ENCODE results near the gene RHD.
"Not testable (repeated sequence)": the region's sequence is repeated elsewhere in the genome, so short reads cannot be mapped to it uniquely, and the experiment has no call there.

The RHD gene

DNA sequence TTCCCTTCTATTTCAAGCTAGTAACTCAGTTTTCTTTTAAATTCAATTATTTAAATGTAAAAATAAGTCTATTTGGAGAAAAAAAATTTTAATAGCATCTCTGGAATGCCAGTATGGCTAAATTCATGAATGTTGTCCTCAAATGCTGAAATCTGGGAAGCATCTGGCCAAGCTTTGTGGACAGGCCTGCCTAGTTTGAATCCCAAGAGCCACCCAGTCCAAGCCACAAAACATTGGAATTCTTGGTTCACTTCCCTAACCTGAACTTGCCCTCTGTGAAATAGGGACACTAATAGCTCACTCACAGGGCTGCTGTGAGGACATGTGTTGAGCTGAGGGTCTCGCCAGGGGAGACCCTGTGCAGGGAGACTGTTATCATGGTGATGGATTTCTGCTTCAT lies 37.2 kb downstream of the RHD start:
- DNase-seq, result not testable (repeated sequence)

DNA sequence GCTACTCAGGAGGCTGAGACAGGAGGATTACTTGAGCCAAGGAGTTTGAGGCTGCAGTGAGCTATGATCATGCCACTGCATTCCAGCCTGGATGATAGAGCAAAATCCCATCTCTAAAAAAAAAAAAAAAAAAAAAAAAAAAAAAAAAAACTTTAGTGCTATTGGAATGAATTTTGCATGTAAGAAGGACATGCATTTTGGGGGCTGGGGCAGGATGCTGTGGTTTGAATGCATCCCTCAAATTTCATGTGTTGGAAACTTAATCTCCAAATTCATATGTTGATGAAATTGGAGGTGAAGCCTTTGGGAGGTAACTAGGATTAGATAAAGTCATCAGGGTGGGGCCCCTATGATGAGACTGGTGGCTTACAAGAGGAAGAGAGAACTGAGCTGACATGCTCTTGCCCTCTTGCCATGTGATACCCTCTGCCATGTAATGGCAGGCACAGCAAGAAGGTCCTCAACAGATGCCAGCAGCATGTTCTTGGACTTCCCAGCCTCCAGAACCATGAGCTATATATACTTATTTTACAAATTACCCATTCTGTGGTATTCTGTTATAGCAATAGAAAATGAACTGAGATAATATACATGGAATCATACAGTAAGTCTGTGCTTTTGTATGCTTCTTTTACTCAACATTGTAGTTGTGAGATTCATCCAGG lies 40.6 kb downstream of the RHD start:
- DNase-seq, result not testable (repeated sequence)

DNA sequence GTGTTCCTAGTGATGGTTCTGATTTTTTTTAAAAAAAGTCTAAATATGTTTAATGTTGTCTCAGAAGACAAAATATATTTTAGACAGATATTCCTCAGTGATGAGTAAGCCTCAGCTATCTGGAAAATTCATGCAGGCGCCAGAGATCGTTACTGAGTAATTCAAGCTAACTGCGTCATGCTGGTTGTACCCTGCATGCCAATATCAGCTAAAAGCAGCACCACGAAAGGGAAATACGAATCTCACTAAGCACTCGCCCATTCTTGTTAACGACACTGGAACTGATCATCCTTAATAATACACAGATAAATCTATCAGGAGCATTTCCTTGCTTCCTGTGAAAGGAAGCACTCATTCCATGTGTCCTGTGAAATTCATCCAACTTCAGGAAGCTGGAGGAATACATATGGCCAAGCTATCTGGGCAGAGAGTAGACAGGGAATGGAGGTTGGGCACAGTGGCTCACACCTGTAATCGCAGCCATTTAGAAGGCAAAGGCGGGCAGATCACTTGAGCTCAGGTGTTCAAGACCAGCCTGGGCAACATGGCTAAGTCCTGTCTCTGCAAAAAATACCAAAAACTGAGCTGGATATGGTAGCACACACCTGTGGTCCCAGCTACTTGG lies 48.1 kb downstream of the RHD start:
- DNase-seq, result not testable (repeated sequence)

DNA sequence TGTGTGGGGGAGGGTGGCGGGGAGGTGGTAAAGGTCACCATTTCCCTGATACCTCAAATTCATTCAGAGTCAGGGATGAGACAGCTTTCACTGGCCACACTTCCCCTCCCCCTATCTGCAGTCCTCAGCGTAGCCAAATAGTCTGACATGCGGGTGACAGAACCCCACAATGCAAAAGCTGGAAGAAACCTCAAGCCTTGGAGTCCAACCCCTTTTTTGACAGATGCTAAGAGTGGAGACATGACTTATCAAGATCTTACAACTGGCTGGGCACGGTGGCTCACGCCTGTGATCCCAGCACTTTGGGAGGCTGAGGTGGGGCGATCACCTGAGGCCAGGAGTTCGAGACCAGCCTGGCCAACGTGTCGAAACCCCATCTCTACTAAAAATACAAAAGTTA lies 49.8 kb downstream of the RHD start:
- not testable (repeated sequence) for DNase-seq

DNA sequence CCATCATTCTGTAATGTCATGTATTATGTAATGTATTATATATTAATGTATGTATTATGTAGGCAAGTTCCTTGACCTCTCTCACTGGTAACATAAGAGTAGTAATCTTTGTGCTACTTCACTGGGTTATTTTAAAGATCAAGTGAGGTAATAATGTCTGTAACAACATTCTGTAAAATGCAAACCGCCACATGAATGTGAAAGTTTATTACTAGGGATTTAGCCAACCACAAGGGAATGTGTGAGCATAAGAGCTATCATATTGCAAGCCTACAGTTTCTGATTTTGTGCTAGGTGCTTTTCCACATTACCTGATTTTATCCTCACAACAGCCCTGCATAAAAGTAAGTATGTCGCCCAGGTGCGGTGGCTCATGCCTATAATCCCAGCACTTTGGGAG lies 52.1 kb downstream of the RHD start:
- DNase-seq, result not testable (repeated sequence)

DNA sequence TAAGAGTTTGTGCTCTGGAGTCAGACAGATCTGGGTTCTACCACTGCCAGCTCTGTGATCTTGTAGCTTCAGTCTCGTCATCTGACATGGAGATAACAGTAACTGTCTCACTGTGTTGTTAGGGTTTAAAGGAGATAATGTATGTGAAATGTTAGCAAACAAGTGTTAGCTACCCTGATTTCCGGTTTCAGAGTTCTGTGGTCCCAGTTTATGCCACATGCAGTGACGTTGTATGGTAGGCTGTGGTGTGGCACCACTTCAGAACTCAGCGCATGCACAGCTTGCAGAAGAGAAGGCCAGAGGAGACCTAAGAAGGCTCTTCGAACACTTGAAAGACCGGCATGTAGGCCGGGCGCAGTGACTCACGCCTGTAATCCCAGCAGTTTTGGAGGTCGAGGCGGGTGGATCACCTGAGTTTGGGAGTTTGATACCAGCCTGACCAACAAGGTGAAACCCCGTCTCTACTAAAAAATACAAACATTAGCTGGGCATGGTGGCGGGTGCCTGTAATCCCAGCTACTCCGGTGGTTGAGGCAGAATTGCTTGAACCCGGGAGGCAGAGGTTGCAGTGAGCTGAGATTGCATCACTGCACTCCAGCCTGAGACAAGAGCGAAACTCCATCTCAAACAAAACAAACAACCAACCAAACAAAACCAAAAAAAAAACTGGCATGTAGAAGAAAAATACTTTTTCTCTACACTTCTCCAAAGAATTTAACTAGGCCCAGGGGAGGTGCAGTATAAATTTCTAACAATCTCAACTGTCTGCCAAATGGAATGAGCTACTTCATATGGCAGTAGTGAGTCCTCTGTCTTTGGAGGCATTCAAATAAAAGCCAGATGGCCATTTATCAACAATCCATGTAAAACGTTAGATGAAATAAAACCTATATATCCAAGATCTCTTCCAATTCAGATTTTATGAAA lies 55.8 kb downstream of the RHD start:
- DNase-seq, result not testable (repeated sequence)

DNA sequence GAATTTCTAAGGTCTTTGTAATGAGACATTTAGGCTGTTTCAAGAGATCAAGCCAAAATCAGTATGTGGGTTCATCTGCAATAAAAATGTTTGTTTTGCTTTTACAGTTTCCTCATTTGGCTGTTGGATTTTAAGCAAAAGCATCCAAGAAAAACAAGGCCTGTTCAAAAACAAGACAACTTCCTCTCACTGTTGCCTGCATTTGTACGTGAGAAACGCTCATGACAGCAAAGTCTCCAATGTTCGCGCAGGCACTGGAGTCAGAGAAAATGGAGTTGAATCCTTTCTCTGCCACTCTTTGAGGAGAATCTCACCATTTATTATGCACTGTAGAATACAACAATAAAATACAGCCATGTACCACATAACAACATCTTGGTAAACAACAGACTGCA lies 56.5 kb downstream of the RHD start:
- not testable (repeated sequence) for DNase-seq

DNA sequence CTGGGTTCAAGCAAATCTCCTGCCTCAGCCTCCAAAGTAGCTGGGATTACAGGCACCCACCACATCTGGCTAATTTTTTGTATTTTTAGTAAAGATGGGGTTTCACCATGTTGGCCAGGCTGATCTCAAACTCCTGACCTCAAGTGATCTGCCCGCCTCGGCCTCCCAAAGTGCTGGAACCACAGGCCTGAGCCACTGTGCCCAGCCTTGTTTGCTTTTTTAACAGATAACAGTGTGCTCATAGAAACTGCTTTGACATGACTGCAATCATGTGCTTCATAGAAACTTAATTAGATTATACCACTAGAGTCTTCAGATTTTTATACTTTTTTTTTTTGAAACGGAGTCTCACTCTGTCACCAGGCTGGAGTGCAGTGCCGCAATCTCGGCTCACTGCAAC lies 57.0 kb downstream of the RHD start:
- not testable (repeated sequence) for DNase-seq

DNA sequence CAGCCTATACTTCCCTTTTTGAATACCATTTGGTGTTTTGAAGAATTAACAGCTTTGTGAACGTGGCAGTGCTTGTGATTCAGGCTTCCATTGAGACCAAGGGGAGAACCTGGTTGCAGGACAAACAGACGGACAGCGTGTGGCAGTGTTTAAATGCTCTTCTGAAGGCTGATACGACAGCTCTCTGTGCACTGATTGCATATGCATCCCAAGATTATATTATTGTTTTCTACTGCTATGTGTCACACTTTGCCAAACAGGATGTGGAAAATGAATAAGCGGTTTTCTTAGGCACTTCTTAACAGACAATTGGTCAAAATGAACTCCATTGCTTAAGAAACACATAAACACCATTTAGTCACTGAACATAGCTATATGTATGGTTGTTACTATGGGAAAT lies 57.6 kb downstream of the RHD start:
- DNase-seq, result not testable (repeated sequence)

DNA sequence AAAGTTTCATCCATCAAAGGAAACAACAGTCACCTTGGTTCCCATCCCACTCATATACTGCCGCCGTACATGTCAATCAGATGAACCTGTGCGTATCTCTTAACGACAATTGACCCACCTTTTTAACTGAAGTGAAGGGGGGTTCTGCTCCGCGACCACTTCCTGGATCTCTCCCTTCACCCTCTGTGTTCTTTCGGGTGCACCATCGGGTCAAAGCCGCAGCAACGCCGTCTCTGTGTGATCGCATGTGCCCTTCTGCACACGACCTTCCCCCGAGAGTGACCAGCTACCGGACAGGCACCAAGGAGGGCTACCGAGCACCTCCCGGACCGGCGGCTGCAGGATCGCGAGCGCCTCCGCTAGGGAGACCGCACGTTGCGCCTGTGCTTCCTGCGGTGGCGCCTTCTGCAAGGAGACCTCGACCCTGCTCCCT lies 64.6 kb downstream of the RHD start:
- DNase-seq, result not testable (repeated sequence)

DNA sequence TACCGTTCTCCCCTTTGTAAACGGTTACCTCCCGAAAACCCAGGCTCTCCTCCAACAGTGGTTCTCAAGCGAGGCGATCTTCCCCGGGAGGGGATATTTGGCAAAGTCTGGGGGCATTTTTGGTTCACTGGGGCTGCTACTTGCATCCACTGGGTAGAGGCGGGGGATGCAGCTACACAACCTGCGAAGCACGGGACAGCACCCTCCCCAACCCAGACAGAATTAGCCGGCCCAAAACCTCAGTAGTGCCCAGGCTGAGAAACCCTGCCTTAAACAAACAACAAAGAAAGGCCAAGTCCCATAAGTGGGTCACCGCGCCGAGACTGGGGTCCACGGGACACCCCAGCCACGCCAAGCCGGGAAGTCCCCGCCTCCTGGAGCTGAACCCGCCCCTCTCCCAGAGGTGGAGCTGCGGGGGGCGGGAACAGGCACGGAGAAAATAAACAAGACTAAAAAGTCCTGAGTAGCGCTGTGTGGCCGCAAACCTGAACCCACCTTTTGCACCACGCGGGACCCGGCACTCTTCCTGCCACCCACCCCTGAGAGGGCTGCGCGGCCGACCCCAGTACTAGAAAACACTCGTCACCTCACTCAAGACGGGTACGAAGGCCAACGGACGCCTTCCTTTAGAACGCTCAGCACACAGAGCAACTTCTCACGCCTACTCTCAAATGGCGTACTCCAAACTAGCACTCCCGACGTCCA lies 65.3 kb downstream of the RHD start:
- not testable (repeated sequence) for DNase-seq

DNA sequence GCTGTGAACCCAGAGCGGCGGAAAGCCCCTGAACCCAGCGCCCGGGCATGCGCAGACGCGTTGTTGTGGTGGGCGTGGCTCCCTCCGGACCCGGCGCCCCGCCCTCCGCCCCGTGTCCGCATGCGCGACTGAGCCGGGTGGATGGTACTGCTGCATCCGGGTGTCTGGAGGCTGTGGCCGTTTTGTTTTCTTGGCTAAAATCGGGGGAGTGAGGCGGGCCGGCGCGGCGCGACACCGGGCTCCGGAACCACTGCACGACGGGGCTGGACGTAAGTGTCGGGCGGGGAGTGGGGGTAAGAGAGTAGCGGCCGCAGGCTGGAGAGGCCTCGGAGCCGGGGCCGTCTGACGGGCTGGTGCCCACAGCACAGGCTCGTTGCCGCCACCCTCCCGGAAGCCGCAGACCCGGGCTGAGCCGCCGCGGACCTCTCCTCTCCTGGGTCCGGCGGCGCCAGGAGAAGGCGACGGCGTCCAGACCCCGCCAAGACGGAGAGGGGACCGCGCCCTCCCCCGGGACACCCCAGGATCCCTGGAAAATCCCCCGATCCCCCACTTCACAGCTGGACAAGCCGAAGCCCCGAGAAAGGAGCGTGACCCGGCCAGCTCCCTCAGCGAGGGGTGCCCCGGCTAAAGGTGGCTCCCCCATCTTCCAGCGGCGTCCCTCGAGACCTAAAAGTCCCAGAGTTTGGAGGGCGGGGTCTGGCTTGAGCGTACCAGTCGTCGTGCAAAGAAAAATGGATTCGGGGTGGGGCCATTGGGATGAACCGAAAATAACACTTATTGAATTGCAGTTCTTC lies 66.1 kb downstream of the RHD start, which contains the start of gene TMEM50A:
Gene TMEM50A, plus strand, starts transcription at position 147 of the 794 bp plus-strand sequence. CDS start 2,153 bp downstream, outside the sequence.
- peak; percentile 64 for DNase-seq

DNA sequence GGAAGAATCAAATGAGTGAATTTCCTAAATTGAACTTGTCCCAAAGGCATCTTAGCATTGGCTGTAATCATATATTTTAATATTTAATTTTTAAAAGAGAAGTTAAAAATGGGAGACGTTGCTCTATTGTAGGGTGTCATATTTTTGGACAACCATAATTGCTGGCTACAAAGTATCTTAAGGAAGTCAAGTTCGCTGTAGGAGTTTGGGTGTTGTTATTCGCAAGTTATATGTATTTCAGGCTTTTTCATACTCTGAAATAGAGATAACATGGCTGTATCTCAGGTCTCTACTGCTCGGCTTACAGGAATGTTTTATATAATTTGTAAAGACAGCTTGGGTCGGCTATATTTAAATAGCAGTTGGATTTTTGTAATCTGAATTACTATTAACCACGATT lies 66.7 kb downstream of the RHD start:
- DNase-seq, result no peak

DNA sequence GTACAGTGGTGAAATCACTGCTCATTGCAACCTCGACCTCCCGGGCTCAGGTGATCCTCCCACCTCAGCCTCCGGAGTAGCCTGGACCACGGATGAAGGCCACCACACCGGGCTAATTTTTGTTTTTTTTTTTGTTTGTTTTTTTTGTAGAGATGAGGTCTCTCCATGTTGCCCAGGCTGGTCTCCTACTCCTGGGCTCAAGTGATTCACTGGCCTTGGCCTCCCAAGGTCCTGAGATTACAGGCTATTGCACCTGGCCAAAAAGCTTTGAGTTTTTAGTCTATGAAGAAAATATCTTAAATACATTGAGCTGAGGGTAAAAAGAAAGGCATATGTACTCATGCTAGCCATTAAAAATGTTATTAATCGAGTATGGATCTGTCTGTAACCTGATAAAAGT lies 69.4 kb downstream of the RHD start:
- DNase-seq, result no peak

DNA sequence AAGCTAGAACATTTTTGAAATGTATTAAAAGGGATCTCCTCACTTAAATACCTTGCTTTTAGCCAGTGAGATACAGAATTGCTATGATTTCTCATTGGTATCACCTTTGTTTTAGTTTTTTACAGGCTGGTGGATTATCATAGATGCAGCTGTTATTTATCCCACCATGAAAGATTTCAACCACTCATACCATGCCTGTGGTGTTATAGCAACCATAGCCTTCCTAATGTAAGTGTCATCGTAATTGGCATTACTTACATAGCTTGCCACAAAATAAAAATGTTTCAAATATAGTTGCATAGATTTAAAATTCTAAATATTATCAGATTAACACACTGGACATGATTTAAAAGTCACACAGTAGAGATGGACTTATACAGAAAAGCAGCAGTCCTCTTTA lies 70.5 kb downstream of the RHD start:
- DNase-seq, result no peak

DNA sequence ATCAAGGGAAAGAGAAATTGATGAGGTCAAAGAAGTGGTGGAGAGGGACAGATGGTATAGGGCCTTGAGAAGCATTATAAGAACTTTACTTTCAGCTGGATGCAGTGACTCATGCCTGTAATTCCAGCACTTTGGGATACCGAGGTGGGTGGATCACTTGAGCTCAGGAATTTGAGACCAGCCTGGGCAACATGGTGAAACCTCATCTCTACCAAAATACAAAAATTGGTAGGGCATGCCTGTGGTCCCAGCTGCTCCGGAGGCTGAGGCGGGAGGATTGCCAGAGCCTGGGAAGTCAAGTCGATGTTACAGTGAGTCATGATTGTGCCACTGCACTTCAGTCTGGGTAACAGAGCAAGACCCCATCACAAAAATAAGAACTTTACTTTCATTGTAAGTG lies 71.6 kb downstream of the RHD start:
- no peak for DNase-seq

DNA sequence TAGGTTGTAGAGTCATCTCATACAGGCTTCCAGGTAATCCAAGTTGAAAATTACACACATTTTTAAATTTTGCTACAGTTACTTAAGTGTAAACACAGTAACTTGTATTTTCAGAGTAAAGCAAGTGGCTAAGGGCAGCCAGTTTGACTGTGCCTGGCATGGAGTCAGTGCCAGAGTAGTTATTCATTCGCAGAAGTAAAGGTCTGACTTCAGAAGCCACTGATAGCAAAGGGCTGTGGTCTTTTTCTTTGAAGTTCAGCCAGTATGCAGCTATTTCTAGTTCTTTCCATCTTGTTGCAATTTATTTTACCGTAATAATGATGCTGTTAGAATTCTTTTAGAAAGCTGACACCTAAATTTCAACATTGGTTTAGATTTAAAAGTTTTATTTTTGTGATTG lies 75.2 kb downstream of the RHD start:
- DNase-seq, result no peak

DNA sequence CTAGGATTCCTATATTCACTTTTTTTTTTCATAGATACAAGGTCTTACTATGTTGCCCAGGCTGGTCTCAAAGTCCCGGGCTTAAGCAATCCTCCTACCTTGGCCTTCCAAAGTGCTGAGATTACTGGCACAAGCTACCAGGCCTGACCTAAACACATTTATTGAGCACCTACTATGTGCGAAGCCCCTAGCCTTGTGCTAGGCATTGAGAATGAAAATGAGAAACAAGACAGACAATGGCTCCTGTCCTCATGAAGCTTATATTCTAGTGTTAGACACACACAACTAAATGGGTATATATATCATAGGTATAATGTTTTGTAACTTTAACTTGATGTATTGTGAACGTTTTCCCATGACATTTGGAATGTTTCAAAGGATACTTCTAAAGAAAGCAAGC lies 77.3 kb downstream of the RHD start:
- no peak for DNase-seq

DNA sequence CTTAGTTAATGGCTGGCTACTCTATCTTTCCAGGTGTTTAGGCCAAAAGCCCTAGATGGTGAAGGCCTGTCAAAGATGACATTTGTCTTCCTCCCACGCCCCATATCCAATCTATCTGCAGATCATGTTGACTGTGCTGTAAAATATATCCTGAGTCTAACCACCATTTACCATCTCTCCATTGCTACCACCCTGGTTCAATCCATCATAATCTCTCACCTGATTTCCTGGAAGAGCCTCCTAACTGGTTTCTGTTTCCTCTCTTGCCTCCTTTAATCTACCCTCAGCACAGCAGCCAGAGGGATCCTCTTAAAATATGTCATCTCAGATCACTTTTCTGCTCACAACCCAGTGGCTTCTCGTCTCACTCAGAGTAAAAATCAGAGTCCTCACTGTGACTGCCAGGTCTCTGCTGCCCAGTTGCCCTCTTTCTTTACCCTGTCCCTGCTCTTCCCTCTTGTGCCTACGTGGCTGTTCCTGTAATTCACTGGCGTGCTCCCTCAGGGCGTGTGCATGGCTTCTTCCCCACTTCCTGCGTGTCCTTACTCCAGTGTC lies 83.6 kb downstream of the RHD start:
- DNase-seq, result no peak

DNA sequence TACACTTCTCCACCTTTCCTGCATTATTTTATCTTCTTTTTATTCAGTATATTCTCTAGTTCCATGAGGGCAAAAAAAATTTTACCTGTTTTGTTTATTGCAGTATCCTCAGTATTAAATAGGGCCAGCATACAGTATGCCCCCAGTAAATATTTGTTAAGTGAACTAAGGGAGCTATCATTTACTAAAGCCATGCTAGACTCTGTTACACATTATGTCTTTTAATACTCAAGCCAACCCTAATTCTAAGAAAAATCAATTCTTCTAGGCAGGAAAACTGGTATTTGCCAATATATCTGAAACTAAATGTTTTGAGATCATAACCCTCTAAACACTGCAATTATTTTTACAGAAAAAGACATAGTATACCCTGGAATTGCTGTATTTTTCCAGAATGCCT lies 84.1 kb downstream of the RHD start:
- DNase-seq, result no peak

DNA sequence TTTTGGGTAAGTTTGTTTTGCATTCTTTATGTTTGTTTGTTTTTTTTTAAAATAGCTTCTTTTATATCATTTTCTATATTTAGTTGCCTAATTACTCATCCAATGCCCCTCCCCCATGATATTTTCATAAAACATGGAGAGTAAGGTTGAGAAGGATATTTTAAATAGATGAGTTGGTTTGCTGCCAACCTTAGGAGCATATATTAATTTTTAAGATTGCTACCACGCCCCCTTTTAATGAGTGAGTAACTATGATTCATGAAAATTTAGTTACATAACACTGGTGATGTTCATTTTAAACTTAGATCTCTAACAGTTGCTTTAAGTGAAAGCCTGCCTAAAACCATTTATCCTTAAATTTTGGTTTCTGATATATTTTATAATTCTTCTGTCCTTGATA lies 84.5 kb downstream of the RHD start:
- no peak for DNase-seq

Measured in NCI-H1436 (cell line).